GM19324 (cell line): Measurements from ENCODE around the gene ZSCAN29.

Experiments
- ATAC-seq: cut with Tn5 transposase; IDR thresholded peaks from one replicate; pipeline ENCODE4 v1.9.1; 2021; ENCODE audit warnings: mild to moderate bottlenecking, moderate library complexity; ENCODE audit not compliant: unreplicated experiment, low FRiP score

ZSCAN29 gene

DNA sequence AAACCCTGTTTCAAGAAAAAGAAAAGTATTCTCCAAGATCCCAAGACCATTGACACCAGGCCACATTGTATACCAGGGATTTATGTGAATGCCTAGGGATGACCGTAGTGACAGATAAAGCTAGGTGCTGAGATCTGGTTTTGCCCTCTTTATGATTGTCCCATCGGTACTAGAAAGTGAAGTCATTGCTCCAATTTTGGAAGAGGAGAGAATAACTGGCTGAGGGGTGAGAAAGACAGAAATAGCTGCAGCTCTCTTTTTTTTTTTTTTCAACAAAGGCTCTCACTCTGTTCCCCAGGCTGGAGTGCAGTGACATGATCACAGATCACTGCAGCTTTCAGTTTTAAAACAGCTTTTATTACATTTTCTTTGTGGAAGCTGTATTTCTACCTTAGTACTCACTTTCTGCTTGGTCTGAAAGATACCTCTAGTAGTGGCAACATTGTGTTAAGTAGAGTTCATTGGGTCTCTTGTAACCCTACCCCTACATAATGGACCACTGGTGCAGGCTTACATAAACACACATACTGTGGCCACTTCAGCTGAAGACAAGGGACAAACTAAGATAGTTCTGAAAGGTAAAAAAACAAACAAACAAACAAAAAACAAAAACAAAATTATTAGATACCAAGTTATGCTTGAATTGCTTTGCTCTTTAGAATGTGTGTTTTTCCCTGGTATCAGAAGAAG, 18.0 kb downstream of the ZSCAN29 start:
- no peak for ATAC-seq

DNA sequence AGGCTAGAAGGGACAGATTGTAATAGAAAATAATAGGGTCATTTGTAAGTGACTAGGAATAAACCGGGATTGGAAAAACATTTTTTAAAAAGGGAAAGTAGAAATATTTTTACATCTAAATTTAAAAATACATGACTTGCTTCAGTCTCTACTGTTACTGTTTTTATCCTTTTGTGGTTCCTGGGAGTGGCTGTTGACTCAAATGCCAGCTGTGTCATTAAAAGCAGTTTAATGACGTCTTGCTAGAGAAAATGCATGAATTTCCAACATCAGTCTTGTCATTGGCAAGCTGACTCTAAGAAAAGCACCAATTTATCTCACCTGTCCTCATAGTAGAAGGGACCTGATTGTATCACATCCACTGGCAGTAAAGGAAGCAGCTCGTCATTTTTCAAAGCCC, 23.7 kb downstream of the ZSCAN29 start:
- no peak for ATAC-seq

DNA sequence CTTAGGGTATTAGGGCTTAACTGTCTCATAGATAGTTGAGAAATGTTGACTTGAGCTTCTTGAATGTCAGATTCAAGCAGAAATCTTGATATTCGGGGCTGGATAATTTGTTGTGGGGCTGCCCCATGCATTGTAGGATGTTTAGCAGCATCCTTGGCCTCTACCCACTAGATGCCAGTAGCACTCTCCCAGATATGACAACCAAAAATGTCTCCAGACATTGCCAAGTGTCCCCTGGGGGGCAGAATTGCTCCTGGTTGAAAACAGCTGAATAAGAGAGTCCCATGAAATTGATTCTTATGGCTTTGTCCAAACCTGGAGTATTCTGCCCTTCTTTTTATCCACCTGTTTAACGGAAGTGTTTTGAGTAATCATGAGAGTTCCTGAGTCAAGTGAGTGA, 24.5 kb downstream of the ZSCAN29 start:
- ATAC-seq, result no peak

DNA sequence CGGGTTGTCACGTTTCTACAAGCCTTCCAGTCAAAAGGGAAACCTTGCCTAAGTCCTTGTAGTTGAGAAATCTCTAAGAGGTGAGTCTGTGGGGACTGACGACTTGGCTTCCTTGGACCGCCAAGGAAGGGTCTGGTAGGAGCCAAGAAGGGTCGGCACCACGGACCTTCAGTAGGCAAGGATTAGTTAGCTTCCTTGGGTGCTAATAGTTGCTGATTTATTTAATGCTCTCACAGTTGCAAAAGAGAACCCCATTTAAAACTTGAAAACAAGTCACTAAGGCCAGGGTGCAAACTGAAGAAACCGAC, 40.1 kb downstream of the ZSCAN29 start:
- peak; percentile 26 for ATAC-seq

DNA sequence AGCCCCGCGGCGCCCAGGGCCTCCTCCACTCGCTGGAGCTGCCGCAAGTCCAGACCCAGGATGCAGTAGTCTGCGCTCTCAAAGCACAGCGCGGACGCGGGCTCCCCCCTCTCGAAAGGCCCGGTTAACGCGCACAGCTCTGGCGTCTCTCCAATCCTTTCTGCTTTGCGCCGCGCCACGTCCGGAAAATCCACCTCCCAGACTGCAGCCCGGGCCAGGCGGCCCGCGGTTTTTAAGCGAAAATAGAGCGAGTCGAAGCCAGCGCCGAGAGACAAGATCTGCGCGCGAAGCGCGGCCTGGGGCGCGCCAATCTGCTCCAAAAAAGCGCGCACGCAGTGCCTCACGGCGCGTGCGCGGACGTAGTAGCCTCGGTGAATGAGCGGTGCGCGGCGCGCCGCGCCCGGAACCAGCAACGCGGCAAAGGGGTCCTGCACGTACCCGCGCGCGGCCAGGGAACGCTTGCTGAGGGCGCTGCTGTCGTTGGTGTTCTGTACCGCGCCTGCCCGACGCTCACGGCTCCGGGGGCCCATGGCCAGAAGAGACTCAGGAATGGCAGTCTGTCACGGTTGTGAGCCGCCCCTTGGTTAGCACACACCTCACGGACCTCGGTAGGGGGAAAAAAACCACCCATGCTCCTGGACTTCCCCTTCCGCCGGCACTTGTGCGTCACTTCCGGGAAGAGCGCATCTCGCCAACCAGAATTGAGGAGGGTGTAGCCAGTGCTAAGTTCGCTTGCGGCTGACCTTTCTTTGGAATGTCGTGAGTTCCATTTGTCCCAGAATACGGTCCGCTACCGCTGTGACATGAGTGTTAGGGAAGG, 40.7 kb downstream of the ZSCAN29 start, which contains the start of gene LCMT2:
Gene LCMT2 (minus strand): TSS at position 614 of the 820 bp plus-strand sequence. CDS start 84 bp downstream, at position 530.
- peak; percentile 86 for ATAC-seq

DNA sequence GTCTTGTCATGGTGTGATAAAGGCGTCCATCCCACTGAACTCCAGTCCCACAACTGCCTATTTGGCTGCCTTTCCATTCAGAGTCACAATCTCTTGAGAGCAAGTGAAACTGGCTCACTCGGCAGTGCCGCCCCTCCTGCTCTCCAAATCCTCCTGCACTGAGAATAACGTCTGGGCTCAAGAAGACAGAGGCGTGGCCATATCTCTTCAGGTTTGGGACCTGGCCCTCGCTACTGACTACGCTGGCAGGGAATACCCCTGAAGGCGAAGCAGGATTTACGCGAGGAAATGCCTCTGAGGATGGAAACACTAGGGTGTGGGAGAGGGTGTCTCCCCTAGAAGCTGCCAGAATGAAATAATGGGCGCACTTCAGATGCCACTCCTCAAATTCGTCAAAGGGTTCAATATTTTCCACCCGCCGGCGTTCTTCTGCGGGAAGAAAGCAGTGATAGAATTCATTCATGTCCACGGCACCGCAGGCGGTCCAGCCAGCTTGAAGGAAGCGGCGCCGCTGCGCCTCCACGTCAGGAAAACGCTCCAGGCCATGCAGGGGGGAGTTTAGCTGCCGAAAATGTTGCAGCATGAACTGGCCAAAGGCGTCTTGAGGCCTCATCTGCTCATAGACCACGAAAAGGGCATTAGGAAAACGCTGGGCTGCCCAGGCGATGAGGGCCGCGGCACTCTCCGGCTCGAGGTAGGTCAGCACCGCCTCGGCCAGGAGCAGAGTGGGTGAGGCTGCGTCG, 41.5 kb downstream of the ZSCAN29 start:
- ATAC-seq, result no peak

DNA sequence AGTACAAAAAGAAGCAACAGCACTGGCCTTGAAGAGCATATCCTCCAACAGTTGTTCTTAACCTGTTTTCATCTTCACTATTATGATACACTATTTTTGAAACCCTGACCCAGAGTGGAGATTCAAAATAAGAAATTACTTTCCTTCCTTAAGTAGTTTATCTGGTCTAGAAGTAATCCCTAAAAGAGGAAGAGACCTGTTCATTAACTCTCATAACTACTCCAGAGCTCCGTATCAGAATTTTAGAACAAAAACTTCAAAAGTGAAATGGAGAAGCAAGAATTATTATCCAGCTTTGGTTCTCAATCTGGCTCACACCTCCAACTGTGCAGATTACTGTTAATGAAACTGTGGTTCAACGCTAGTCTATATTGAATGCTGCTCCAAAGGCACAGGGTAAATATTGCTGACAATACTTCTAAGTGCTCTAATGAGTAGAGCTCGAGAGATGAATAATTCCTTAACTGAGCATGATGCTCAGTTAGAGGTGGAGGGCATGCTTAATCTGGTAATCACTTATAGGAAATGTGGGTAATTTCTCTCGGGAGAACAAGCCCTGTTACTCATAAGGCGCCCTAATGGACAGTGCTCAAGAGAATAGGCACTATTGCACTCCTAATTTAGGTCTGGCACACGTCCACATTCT, 45.7 kb downstream of the ZSCAN29 start:
- ATAC-seq, result no peak

DNA sequence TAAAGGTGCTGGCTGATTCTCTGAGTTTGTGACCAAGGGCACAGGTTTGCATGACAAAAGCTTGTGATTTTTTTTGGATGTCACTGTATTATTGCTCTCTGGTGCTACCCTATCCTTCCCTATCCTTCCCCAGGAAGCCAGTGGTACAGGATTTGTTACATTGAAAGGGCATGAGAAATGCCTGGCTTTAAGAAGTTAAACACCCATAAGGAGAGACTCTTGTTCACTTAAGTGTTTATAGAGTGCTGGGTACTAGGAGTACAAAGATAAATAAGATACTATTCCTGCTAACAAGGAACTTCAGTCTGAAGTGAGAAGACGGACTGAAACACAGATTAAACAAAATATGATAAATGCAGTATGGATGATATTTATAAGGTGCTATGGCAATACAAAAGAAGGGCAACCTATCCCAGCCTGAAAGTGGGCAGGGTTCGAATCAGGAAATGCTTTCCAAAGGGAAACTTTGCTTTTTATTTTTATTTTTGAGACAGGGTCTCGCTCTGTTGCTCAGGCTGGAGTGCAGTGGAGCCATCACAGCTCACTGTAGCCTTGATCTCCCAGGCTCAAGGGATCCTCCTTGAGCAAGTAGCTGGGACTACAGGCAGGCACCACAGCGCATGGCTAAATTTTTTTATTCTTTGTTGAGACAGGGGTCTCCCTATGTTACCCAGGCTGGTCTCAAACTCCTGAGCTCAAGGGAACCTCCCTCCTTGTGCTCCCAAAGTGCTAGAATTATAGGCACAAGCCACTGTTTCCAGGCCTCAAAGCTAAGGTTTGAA, 51.7 kb downstream of the ZSCAN29 start:
- no peak for ATAC-seq

DNA sequence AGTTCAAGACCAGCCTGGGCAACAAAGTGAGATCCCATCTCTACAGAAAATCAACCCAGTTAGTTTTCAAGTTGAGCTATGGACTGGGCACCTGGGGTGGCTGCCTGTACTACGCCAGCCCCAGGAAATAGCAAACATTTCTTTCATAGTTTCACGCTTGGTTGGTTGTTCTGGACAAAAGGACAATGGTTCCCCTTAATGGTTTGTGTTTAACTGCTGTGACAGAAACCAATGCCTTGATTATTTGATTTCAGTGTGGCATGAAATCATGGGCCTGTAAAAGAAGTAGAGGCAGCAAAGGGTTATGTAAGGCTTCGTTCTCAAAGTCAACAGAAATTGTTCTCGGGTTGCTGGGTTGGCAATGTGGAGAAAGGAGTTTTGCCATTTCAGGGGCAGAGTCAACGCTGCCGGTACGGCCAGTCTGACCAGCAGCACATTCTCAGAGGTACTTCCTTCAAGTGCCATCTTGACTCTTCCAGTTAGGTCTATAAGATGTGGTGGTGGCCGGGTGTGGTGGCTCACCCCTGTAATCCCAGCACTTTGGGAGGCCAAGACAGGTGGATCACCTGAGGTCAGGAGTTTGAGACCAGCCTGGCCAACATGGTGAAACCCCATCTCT, 53.2 kb downstream of the ZSCAN29 start:
- no peak for ATAC-seq

DNA sequence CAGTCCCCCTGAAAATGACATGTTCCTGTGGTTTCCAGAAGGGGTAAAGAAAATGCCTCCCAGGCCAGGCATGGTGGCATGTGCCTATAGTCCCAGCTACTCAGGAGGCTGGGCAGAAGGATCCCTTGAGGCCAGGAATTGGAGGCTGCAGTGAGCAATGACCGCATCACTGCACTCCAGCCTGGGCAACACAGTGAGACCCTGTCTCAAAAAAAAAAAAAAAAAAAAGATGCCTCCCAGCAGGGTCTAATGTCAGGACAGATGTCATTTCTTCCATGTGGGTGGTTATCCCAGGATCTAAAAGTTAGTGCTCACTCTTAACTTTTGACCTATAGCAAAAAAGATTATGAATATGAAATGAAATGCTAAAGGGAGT, 53.9 kb downstream of the ZSCAN29 start:
- no peak for ATAC-seq

DNA sequence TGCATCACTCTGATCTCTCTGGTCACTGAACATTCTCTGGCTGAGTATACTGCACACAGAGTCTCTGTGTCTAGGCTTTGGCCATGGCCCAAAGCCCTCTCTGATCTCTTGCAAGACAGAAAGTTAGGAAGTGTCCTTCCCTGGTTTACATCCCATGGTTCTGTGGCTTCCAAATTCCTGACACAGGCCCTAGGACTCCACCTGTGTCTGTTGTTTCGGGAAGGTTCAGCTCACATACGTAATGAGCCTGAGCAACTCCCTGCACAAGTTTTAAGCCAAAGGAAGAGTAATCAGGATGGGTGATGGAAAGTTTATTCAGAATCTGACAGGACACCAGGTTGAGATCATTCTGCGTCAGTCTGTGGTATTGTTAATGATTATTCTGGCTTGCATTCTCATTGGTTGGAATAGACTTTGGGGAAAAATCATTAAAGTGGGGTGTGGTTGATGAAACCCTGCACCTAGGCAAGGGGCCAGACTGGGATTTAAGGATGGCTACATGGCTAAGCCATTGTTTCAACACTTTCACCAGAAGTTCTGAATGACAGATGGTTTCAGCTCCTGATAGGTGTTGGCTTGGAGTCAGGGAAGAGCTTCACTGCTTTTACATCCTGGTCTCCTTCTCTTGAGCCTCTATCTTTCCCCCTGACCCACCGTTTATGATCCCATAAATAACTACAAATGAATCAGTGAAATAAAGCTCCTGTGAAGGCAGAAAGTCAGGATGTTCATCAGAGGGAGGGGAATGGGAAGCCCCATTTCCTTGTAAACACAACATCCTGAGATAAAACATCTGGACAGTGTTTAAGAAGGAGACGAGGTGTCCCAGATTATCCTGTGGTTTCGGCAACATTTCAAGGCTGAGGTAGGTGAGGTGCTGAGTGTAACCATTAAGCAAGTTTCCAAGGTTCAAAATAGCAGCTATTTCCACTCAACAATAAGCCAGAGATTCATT, 54.5 kb downstream of the ZSCAN29 start:
- ATAC-seq, result no peak

DNA sequence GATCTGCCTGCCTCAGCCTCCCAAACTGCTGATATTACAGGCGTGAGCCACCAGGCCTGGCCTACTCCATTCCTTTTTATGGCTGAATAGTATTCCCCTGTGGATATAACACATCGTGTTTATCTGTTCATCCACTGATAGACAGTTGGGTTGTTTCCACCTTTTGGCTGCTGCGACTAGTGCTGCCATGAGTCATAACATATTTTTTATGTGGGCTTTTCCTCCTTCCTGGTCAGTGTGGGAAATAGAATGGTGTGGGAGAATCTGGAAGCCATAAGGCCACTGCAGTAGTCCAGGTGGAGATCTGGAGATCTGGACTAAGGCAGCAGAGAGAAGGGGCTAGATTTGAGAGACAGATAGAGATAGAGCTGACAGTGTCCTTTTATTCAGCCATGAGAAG, 56.7 kb downstream of the ZSCAN29 start:
- no peak for ATAC-seq

DNA sequence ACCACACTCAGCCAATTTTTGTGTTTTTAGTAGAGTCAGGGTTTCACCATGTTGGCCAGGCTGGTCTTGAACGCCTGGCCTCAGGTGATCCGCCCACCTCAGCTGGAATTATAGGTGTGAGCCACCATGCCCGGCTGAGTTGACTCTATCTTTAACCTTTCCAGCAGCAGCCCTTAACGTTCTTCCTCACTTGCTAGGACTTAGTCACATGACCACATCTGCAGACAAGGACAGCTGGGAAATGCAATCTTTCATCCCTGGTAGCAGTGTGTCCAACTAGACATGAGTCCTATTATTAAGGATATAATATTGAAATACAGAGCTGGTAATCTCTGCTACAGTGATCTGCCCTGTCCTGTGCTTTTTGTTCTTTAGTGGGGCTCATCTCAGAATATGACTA, 58.5 kb downstream of the ZSCAN29 start:
- ATAC-seq, result no peak
